ENCODE measurements around the gene TEX53. TPM values are rescaled to one million over a fixed set of nuclear protein-coding genes. Genes with fewer than 3 reads are reported as not detected.

TEX53 gene
- total RNA-seq, result not detected in 2 replicates

DNA sequence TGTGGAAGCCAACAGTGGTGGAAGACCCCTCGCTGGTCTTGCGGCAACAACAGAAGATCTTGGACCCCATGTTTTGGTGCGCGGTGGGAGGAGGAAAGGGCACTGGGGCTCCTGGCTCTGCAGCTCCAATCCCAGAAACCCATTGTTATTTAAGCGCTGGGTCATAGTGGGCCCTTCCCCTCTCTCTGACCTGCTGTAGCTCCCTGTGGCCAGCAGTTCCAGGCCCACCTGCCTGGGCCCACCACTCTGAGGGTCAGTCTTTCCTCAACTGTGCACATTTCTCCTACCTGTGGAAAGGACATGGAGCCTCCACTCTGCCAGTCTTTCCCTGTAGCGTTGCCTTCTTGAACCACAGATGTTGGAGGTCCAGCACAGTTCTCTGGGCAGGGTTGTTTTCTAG is at the start of gene TEX53:
TEX53 (minus strand) TSS at position 101 of the 400 bp plus-strand sequence; CDS start at position 70, 31 bp downstream.
- TF ChIP-seq, protein P1, sequence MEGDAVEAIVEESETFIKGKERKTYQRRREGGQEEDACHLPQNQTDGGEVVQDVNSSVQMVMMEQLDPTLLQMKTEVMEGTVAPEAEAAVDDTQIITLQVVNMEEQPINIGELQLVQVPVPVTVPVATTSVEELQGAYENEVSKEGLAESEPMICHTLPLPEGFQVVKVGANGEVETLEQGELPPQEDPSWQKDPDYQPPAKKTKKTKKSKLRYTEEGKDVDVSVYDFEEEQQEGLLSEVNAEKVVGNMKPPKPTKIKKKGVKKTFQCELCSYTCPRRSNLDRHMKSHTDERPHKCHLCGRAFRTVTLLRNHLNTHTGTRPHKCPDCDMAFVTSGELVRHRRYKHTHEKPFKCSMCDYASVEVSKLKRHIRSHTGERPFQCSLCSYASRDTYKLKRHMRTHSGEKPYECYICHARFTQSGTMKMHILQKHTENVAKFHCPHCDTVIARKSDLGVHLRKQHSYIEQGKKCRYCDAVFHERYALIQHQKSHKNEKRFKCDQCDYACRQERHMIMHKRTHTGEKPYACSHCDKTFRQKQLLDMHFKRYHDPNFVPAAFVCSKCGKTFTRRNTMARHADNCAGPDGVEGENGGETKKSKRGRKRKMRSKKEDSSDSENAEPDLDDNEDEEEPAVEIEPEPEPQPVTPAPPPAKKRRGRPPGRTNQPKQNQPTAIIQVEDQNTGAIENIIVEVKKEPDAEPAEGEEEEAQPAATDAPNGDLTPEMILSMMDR (IDR thresholded peaks at IDR 0.05; ENCODE audit: insufficient read depth, low read length, severe bottlenecking), result no peak
- Histone ChIP-seq H3K27me3 (ENCODE audit: control insufficient read depth, insufficient read depth, low read length) (peaks cover 2% of the 10 kb centered on the region), H3K4me3 (ENCODE audit: low read depth, low read length) (no peak within 1 kb of the TSS), H3K36me3 (ENCODE audit: control insufficient read depth, insufficient read depth, low read length) (no peaks in the 10 kb centered on the region)
- DNase-seq (ENCODE audit: low read depth), result no peak
- no peak for FAIRE-seq

DNA sequence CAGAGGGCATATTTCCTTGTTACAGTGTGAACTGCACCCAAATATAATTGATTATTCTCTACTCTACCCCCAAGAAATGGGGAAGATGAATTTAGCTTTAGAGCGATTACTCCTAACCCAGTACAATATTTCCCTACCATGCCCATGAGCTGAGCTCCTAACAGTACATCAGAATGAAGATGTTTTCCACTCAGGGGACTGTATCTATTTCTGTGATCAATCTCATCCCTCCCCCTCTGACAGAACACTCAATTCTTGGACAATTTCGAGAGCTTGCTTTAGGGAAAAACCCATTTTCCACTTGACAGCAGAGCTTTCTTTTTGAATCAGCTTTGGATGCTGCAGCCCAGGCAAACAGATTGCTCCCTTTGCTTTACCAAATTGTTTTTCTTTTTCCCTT is 49.1 kb upstream of the TEX53 start:
- Histone ChIP-seq H3K27me3 (ENCODE audit: control insufficient read depth, insufficient read depth, low read length) (peaks cover 3% of the 10 kb centered on the region), H3K36me3 (ENCODE audit: control insufficient read depth, insufficient read depth, low read length) (no peaks in the 10 kb centered on the region), H3K4me3 (ENCODE audit: low read depth, low read length) (no peak overlapping the region)
- TF ChIP-seq, protein P1 (IDR thresholded peaks at IDR 0.05; ENCODE audit: insufficient read depth, low read length, severe bottlenecking), result no peak
- DNase-seq (ENCODE audit: low read depth) (no peak), FAIRE-seq (no peak)

DNA sequence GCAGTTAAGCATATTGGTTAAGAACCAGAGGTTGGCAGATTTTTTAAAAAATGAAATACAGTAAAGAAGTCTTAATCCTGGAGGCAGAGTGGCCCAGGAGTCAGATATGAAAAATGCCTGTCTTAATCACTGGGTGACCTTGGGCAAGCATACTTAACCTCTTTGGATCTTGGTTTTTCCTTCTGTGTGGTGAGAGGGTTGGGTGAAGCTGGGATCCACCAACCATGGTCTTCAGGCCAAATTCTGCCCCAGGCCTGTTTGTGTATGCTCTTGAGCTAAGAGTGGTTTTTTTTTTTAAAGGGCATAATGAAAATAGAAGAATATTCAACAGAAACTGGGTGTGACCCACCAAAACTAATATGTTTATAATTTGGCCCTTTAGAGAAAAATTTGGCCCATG is 44.4 kb upstream of the TEX53 start:
- Histone ChIP-seq H3K36me3 (ENCODE audit: control insufficient read depth, insufficient read depth, low read length) (no peaks in the 10 kb centered on the region), H3K27me3 (ENCODE audit: control insufficient read depth, insufficient read depth, low read length) (no peaks in the 10 kb centered on the region), H3K4me3 (ENCODE audit: low read depth, low read length) (no peak overlapping the region)
- DNase-seq (ENCODE audit: low read depth) (no peak), FAIRE-seq (no peak)
- TF ChIP-seq, protein P1 (IDR thresholded peaks at IDR 0.05; ENCODE audit: insufficient read depth, low read length, severe bottlenecking), result no peak

DNA sequence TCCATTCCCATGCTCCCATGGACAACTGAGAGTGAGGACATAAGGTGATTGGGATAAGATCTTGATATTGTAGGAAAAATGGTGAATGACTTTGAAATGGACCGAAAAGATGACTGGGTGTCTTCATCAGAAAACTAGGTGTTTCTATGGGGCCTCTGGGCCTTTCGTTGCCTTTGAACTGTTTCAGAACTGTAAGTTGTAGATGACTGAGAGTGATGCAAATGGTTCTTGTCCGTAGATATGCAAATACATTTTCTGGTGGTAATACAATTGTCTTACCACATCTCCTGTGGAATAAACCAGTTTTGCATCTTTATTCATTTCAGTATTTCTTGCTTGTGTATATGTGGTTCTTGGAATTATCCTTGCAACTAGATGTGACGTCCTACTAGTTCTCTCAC is 40.3 kb upstream of the TEX53 start:
- H3K4me3 ChIP-seq (ENCODE audit: low read depth, low read length), result no peak overlapping the region
- DNase-seq (ENCODE audit: low read depth), result no peak

DNA sequence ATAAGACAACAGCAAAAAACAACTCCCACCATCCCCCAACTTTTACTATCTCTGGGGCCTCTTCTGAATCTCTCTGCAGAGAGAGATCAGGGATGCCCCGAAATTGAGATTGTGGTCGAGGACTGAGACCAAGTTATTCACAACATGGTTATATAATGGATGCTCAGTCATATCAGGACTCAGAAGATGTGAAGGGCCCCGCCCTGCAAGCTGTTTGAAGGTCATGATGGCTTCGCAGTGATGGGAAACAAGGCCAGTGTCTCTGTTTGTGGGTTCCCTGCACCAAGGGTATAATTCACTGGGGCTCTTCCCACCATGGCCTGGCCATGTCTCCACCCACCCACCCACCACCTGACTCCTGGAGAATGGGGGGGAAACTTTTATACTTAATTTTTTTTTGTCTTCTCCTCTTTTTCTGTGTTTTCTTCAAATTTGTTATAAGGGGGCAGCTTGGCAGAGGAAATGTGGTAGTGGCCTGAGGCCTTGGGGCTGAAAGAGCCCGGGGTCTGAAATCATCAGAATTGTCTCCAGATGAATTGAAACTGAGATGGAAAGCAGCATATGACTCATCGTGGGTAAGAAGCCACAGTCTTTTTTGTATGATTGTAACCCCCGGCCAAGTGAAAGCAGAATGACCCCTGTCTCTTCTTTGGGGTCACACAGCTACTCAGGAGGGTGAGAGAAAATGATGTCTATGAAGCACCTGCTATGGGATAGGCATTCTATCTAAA is 39.4 kb upstream of the TEX53 start:
- Histone ChIP-seq H3K36me3 (ENCODE audit: control insufficient read depth, insufficient read depth, low read length) (no peaks in the 10 kb centered on the region), H3K27me3 (ENCODE audit: control insufficient read depth, insufficient read depth, low read length) (no peaks in the 10 kb centered on the region), H3K4me3 (ENCODE audit: low read depth, low read length) (no peak overlapping the region)
- no peak for DNase-seq (ENCODE audit: low read depth)
- TF ChIP-seq, protein P1 (IDR thresholded peaks at IDR 0.05; ENCODE audit: insufficient read depth, low read length, severe bottlenecking), result no peak
- no peak for FAIRE-seq

More for the DNA sequence above, 40.3 kb upstream of the TEX53 start:
- FAIRE-seq, result no peak
- H3K27me3 ChIP-seq (ENCODE audit: control insufficient read depth, insufficient read depth, low read length), result no peaks in the 10 kb centered on the region
- TF ChIP-seq, protein P1 (IDR thresholded peaks at IDR 0.05; ENCODE audit: insufficient read depth, low read length, severe bottlenecking), result no peak
- H3K36me3 ChIP-seq (ENCODE audit: control insufficient read depth, insufficient read depth, low read length), result no peaks in the 10 kb centered on the region

DNA sequence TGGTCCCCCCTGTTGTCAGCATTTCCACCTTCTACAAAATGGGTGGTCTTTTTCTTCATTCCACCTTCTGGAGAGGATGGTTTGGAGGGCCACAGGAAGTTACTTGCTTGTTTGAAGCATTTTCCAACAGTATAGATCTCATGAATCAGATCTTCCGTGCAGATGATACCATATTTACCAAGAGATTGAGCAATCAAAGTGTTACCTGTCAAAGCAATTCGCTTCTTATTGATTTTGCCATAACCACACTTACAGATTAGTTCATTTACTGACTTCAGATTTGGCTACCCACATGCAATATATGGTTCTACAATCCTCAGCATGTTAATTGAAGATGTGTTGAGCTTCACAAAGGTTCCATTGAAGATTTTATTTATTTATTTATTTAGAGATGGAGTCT is 38.3 kb upstream of the TEX53 start:
- FAIRE-seq, result no peak
- TF ChIP-seq, protein P1 (IDR thresholded peaks at IDR 0.05; ENCODE audit: insufficient read depth, low read length, severe bottlenecking), result no peak
- no peaks in the 10 kb centered on the region for H3K36me3 ChIP-seq (ENCODE audit: control insufficient read depth, insufficient read depth, low read length)
- H3K27me3 ChIP-seq (ENCODE audit: control insufficient read depth, insufficient read depth, low read length), result peaks cover 2% of the 10 kb centered on the region
- H3K4me3 ChIP-seq (ENCODE audit: low read depth, low read length), result no peak overlapping the region
- no peak for DNase-seq (ENCODE audit: low read depth)
